ENCODE measurements around the gene SP2.

DNA sequence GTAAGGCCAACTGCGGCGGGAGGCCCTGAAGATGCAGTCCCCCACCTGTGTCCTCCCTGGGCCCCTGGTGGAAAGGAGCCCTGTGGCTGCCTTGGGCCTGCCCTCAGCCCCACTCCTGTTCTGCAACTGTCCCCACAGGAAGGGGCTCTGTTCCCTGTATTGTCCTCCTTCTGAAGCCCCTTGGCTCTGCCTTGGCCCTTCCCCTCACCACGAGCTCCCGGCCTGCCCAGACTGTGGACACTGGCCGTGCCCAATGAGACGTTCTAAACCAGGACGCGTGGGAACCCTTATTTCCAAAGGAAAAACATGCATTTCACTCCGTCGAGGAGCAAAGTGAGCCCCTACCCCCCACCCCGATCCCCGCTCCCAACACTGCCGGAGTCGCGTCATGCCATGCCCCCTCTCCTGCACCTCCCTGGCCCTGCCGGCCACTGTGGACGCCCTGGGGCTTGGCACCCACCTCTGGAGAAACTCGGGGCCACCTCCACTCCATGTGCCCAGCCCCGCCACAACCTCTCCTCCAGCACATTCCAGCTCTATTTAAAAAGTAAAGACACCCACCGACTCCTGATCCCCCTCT, 31.9 kb downstream of the SP2 start:
- TF ChIP-seq CTCF (IDR thresholded peaks at IDR 0.05) (no peak), POLR2A (IDR thresholded peaks at IDR 0.05) (no peak)

Measured in thyroid gland (tissue), 4 donors.